Spleen (tissue), 11 donors: Measurements from ENCODE around the gene BANP. TPM values are rescaled to one million over a fixed set of nuclear protein-coding genes. Genes with fewer than 3 reads are reported as not detected.
"Not testable (repeated sequence)": the region's sequence is repeated elsewhere in the genome, so short reads cannot be mapped to it uniquely, and the experiment has no call there.

Experiments
- DNase-seq: peaks from one replicate; pipeline ENCODE4 v3.0.0-alpha.2; 2020
- H3K27ac ChIP-seq, 8 donors: fragments of 200-600 bp; sonication (generic) in 7 of 8; 1 replicate in 4 of 8; 2 replicates in 4 of 8; pipeline versions ENCODE4 v1.5.0 to v1.8.0; 2016 to 2021; ENCODE audit warnings: inconsistent platforms in 4 of 8, mild to moderate bottlenecking in 4 of 8, moderate library complexity in 1 of 8
- H3K27me3 ChIP-seq, 7 donors: fragments of 200-600 bp; sonication (generic) in 6 of 7; replicated peaks in 1 of 7; 1 replicate in 4 of 7; 2 replicates in 3 of 7; pipeline versions ENCODE4 v1.5.0 to v1.8.0; 2016 to 2021; ENCODE audit warnings: inconsistent platforms in 3 of 7, mild to moderate bottlenecking in 1 of 7
- H3K36me3 ChIP-seq, 6 donors: fragments of 200-600 bp; sonication (generic) in 5 of 6; 1 replicate in 4 of 6; 2 replicates in 2 of 6; pipeline versions ENCODE4 v1.5.0 to v1.8.0; 2016 to 2021; ENCODE audit warnings: inconsistent platforms in 2 of 6
- H3K4me1 ChIP-seq, 6 donors: fragments of 200-600 bp; sonication (generic) in 5 of 6; 1 replicate in 3 of 6; 2 replicates in 3 of 6; pipeline versions ENCODE4 v1.5.0 to v1.8.0; 2016 to 2021; ENCODE audit warnings: inconsistent platforms in 3 of 6
- H3K4me3 ChIP-seq, 8 donors: fragments of 200-600 bp; sonication (generic) in 7 of 8; 1 replicate in 4 of 8; 2 replicates in 4 of 8; pipeline versions ENCODE4 v1.5.0 to v1.8.0; 2016 to 2021; ENCODE audit warnings: inconsistent platforms in 4 of 8, mild to moderate bottlenecking in 4 of 8, moderate library complexity in 2 of 8
- H3K9me3 ChIP-seq, 8 donors: fragments of 200-600 bp; sonication (generic) in 7 of 8; 1 replicate in 4 of 8; 2 replicates in 4 of 8; pipeline versions ENCODE4 v1.5.0 to v1.8.0; 2016 to 2021; ENCODE audit warnings: inconsistent platforms in 4 of 8
- POLR2A ChIP-seq, 3 donors: fragments of 450-650 bp; IDR thresholded peaks; one replicate each; pipeline ENCODE4 v1.5.1; 2017; ENCODE audit warnings: antibody characterized with exemption in 3 of 3, mild to moderate bottlenecking in 1 of 3
- POLR2AphosphoS5 ChIP-seq, 3 donors: sonication (generic); formaldehyde crosslinking; IDR thresholded peaks; one replicate each; pipeline ENCODE4 v1.5.1; 2017; ENCODE audit warnings: antibody characterized with exemption in 3 of 3
- WGBS, 5 donors: extraction: QIAGEN DNeasy Blood & Tissue Kit in 3 of 5; methylation state at CpG; one replicate each; pipeline versions ENCODE4 v1.1.5 to v1.1.7; 2013 to 2018; 5-methylcytosine and 5-hydroxymethylcytosine counted together
- intact Hi-C: fragments of 100-400 bp; cut with DNase I; formaldehyde crosslinking; loops from one replicate; pipeline ENCODE4 v1.15.0; 2023; ENCODE audit warnings: low total_unique reads
- polyA plus RNA-seq, 3 donors: library from polyadenylated mRNA; stranded (reverse); fragments of 200-250 nt; gene quantifications; one replicate each; pipeline ENCODE4 v1.2.1, GENCODE V29; 2013
- total RNA-seq, 7 donors: library from RNA; depleted of rRNA in 3 of 7; stranded (reverse); fragments of >200 nt in 3 of 7; fragmentation: NEBNext Ultra II Directional in 4 of 7; extraction: Animal tissue kit (Norgen Biotek cat#: 25700) in 4 of 7; gene quantifications; one replicate each; pipeline versions ENCODE4 v1.1.0 to v1.2.1, GENCODE V29; 2016 to 2021
- TF ChIP-seq, protein P1 (sequence below), 11 experiments: fragments of 200-600 bp in 7 of 11; fragments of 450-650 bp in 4 of 11; sonication (generic) in 4 of 11; IDR thresholded peaks in 8 of 11; conservative IDR thresholded peaks in 3 of 11; 1 replicate in 7 of 11; 2 replicates in 4 of 11; pipeline versions ENCODE4 v1.4.0 to v1.8.0; 2016 to 2021; ENCODE audit warnings: antibody characterized with exemption in 11 of 11, inconsistent platforms in 4 of 11, mild to moderate bottlenecking in 1 of 11
- donor health status: healthy with polysubstance abuse.
- donor health status: DM: no; HTN: no; CAD: no; lungs with moderate emphysema.
- donor health status: DM: no; HTN: no; CAD: no.
- donor health status: Bipolar disorder and iron deficiency.
- donor health status: healthy.
- donor health status: DM: no; HTN: no; CAD: no.
- donor health status: DM: yes; HTN: yes; CAD: no.

The BANP gene
- total and polyA plus RNA-seq, 10 donors = 15.9 to 57.1 (median 42.7) TPM

DNA sequence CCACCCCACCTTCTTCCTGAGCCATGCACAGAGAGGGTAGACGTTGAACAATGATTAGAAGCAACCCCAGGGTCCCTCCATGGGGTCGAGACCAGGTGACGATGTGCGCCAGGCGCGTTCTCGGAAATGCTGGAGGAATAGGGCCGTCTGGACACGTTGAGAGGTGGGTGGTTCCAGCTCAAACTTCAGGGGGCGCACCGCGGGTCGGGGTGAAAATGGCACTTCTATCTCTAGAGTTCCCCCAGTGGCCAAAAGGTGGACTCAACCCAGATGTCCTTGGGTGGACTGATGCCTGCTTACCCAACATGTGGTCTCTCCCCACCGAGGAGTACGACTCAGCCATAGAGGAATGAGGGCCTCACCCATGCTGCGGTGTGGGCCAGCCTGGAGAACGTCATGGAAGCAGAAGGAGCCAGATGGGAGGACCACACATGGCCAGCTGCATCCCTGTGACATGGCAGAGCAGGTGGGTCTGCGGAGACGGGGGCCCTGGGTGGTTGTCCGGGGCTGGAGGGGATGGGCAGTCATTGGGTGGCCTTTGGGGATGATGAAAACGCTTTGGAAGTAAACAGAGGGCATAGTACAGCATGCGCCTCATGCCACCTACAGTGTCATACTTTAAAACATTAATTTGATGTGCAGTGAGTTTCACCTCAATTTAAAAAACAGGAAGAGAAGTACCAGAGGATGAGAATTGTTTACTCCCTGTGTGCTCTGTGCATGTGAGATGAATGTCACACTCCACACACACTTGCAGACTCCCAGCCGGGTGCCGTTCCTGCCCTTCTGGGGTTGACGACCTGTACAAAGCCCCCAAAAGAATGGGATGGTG is 147.7 kb downstream of the BANP start:
- DNase-seq, H3K4me1 ChIP-seq, H3K36me3 ChIP-seq, intact Hi-C loops, H3K27ac ChIP-seq, H3K4me3 ChIP-seq: not testable (repeated sequence)
- 83 to 91% (median 90%) methylated on average over 22 to 25 of the region's 25 CpGs for WGBS, 5 donors
- peaks cover 0 to 25% (median 18%) of the 10 kb centered on the region in 8 donors for H3K9me3 ChIP-seq
- peaks cover 0 to 53% (median 10%) of the 10 kb centered on the region in 7 donors for H3K27me3 ChIP-seq

DNA sequence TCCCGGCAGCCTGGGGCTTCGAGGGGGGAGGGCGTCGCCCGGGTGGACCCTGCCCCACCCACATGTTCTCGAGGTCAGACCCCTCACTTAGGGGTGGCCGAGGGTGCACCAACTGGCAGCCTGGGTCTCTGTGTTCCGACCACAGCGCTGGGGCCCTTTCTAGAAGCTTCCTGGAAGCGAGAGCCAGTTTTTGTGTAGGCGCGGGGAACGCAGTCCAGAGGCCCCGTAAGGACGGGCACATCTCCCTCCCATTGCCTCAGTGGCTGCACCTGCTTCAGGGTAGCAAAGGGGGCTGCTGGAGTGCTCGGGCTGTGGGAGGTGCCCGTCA is 148.3 kb downstream of the BANP start:
- DNase-seq = no peak

DNA sequence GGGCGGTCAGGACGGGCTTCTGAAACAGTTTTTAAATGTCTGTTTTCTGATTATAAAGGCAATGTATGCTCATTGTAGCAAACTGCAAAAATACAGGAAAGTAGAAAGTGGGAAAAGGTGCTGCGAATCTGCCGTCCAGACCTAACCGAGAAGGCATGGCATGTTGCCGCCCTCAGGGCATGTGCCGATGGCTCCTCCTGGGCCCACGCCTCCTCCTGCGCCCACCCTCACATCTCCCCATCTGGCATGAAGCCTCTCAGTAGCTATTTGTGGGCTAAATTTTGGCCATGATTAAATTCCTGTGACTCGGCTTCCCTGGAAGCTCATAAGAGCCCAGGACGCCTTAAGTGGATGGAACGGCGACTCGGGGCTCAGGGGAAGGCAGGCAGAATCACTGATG is 148.7 kb downstream of the BANP start:
- Histone ChIP-seq H3K9me3 (peaks cover 0 to 25% (median 18%) of the 10 kb centered on the region in 8 donors), H3K27me3 (peaks cover 0 to 53% (median 10%) of the 10 kb centered on the region in 7 donors)
- H3K4me3 ChIP-seq, DNase-seq, H3K4me1 ChIP-seq, intact Hi-C loops, H3K36me3 ChIP-seq, H3K27ac ChIP-seq: not testable (repeated sequence)
- WGBS, 5 donors = 83 to 87% (median 86%) methylated on average over 14 of the region's 14 CpGs

More for the DNA sequence above, 148.3 kb downstream of the BANP start:
- H3K4me3 ChIP-seq = no peak overlapping the region
- H3K4me1 ChIP-seq = peaks cover 0 to 7% (median 0%) of the 10 kb centered on the region in 6 donors
- 80 to 89% (median 83%) methylated on average over 9 to 17 of the region's 17 CpGs for WGBS, 5 donors
- H3K36me3 ChIP-seq = no peaks in the 10 kb centered on the region
- H3K27ac ChIP-seq = no peak overlapping the region
- TF ChIP-seq, protein P1, sequence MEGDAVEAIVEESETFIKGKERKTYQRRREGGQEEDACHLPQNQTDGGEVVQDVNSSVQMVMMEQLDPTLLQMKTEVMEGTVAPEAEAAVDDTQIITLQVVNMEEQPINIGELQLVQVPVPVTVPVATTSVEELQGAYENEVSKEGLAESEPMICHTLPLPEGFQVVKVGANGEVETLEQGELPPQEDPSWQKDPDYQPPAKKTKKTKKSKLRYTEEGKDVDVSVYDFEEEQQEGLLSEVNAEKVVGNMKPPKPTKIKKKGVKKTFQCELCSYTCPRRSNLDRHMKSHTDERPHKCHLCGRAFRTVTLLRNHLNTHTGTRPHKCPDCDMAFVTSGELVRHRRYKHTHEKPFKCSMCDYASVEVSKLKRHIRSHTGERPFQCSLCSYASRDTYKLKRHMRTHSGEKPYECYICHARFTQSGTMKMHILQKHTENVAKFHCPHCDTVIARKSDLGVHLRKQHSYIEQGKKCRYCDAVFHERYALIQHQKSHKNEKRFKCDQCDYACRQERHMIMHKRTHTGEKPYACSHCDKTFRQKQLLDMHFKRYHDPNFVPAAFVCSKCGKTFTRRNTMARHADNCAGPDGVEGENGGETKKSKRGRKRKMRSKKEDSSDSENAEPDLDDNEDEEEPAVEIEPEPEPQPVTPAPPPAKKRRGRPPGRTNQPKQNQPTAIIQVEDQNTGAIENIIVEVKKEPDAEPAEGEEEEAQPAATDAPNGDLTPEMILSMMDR (IDR thresholded peaks at IDR 0.05 in 8 of 11, conservative IDR thresholded peaks at IDR 0.05 in 3 of 11) = no peak
- TF ChIP-seq POLR2AphosphoS5 (IDR thresholded peaks at IDR 0.05) (no peak), POLR2A (IDR thresholded peaks at IDR 0.05) (no peak)
- H3K27me3 ChIP-seq = peaks cover 0 to 53% (median 10%) of the 10 kb centered on the region in 7 donors
- intact Hi-C loops = no loop called here
- peaks cover 0 to 25% (median 18%) of the 10 kb centered on the region in 8 donors for H3K9me3 ChIP-seq

DNA sequence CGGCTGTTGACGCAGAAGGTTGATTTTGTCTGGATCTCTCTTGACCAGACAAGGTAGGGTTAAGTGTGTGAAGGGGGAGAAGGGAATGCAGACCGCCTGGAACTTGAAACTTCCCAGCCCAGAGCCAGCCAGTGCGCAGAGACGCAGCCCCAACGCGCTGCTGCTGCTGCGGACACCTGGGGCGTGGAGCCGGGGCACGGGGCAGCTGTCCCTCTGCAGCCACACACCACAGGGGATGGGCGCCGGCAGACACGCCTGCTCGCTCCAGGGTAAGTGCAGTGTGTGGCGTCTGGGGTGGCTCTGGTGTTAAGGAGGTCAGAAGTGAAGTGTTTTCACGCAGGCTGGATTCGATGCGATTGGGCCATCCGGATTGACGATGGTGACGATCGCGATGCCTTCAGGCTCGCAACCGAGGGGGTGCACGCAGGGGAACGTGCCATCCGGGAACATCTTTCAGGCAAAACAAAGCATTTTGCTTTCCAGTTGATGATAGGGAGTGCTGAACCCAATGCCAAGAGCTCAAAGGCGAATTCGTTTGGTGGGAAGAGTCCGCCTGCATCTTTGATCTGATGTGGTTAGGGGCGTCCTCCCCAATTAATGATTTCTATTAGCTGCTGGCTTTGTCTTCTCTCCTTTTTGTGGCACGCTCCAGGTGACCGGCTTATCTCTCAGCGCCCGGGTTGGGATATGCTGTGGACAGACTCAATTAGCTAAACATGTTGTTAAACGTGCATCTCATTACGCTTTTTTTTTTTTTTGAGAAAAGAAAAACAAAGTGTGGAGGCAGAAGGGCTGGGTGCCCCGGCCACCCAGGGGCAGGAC is 149.8 kb downstream of the BANP start:
- peak; percentile 24 for DNase-seq
- peaks cover 0 to 53% (median 10%) of the 10 kb centered on the region in 7 donors for H3K27me3 ChIP-seq

DNA sequence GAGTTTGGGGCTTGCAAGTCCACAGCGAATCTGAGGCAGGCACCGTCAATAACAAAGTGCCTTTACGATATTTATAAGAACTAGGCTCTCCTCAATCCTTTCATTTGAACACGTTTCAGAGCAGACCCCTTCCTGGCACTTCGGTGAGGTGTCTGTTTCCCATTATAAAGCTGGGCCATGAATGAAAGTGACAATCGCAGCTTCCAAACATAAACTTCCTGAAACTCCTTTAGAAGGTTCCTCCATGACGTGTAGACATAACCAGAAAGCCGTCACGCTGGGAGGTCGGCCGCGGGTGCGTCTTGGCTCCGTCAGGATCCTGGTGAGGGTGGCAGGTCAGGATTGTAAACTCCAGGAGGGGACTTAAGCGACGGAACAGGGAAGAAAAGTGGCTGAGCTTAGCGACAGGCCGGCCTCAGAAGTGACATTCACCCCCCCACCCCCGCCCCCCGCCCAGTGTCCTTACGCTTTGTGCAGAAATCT is 150.4 kb downstream of the BANP start:
- H3K4me3 ChIP-seq, H3K27ac ChIP-seq, H3K36me3 ChIP-seq, intact Hi-C loops, H3K4me1 ChIP-seq, H3K9me3 ChIP-seq: not testable (repeated sequence)
- DNase-seq = peak; percentile 62
- WGBS, 5 donors = 25 to 38% (median 31%) methylated on average over 21 of the region's 21 CpGs
- H3K27me3 ChIP-seq = peaks cover 0 to 53% (median 10%) of the 10 kb centered on the region in 7 donors

More for the DNA sequence above, 149.8 kb downstream of the BANP start:
- H3K36me3 ChIP-seq, intact Hi-C loops, H3K27ac ChIP-seq, H3K4me1 ChIP-seq, H3K4me3 ChIP-seq: not testable (repeated sequence)
- peaks cover 0 to 16% (median 11%) of the 10 kb centered on the region in 8 donors for H3K9me3 ChIP-seq
- 31 to 48% (median 34%) methylated on average over 31 to 40 of the region's 40 CpGs for WGBS, 5 donors

DNA sequence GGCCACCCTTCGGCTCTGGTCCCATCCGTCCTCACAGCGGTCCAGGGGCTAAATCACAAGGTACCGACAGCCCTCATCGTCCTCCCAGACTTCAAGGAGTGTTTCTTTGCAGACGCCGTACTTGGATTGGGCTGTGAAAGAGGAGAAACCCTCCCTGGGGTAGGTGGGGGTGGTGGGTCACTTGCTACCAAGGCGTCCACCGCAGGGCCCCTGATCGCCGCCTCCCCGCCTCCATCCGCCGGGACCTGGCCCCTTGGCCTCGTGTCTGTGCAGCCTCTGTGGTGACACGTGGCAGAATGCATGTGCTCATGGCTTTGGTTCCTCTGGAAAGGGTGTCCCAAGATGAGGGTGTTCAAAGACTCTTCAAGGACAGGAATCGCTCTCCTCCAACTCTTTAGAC is 151.4 kb downstream of the BANP start:
- 84 to 95% (median 90%) methylated on average over 15 to 17 of the region's 17 CpGs for WGBS, 5 donors
- TF ChIP-seq POLR2A (IDR thresholded peaks at IDR 0.05) = no peak
- TF ChIP-seq, protein P1 (IDR thresholded peaks at IDR 0.05 in 8 of 11, conservative IDR thresholded peaks at IDR 0.05 in 3 of 11) = no peak
- no peak for TF ChIP-seq POLR2AphosphoS5 (IDR thresholded peaks at IDR 0.05)
- H3K27ac ChIP-seq = no peak overlapping the region
- peaks cover 0 to under 1% (median 0%) of the 10 kb centered on the region in 8 donors for H3K9me3 ChIP-seq
- H3K4me1 ChIP-seq = peaks cover 0 to 7% (median 0%) of the 10 kb centered on the region in 6 donors
- peak; percentile 47 for DNase-seq
- intact Hi-C loops = no loop called here
- no peak overlapping the region for H3K4me3 ChIP-seq
- H3K27me3 ChIP-seq = peaks cover 0 to 53% (median 10%) of the 10 kb centered on the region in 7 donors
- no peaks in the 10 kb centered on the region for H3K36me3 ChIP-seq
